HepG2 (cell line): ENCODE data around the gene OVAAL.

Experiments
- CEBPB ChIP-seq: IDR thresholded peaks from 2 replicates; pipeline ENCODE4 v1.6.1; 2011; ENCODE audit warnings: low read depth, low read length, improper control_type of control experiment, borderline replicate concordance
- EP300 ChIP-seq, 3 experiments: sonication (generic) in 1 of 3; formaldehyde crosslinking in 1 of 3; IDR thresholded peaks; 2 replicates each; pipeline versions ENCODE4 v1.5.1 to v1.6.1; 2011 to 2020; ENCODE audit warnings: low read depth in 2 of 3, low read length in 2 of 3, borderline replicate concordance in 1 of 3, improper control_type of control experiment in 1 of 3, mild to moderate bottlenecking in 1 of 3, missing genetic modification reagents in 1 of 3, moderate library complexity in 1 of 3
- FOXJ3 ChIP-seq: sonication (generic); formaldehyde crosslinking; IDR thresholded peaks from 2 replicates; pipeline ENCODE4 v1.4.0; 2020; ENCODE audit warnings: missing genetic modification reagents, mild to moderate bottlenecking, borderline replicate concordance
- HMG20B ChIP-seq: conservative IDR thresholded peaks from 2 replicates; pipeline ENCODE4 v1.6.1; 2016; ENCODE audit warnings: missing genetic modification reagents, missing compliant biosample characterization
- HOMEZ ChIP-seq: IDR thresholded peaks from 2 replicates; pipeline ENCODE4 v1.6.1; 2016; ENCODE audit warnings: low read depth
- PBX3 ChIP-seq: sonication (generic); formaldehyde crosslinking; IDR thresholded peaks from 2 replicates; pipeline ENCODE4 v1.8.1; 2023; ENCODE audit warnings: missing genetic modification reagents, inconsistent platforms, borderline replicate concordance
- SP1 ChIP-seq, 2 experiments: fragments of 450-650 bp in 1 of 2; sonication (generic) in 1 of 2; formaldehyde crosslinking in 1 of 2; IDR thresholded peaks; 2 replicates each; pipeline versions ENCODE4 v1.4.0 to v1.6.1; 2016 to 2020; ENCODE audit warnings: missing genetic modification reagents in 1 of 2
- YY1 ChIP-seq: IDR thresholded peaks from 2 replicates; pipeline ENCODE4 v1.6.1; 2011; ENCODE audit warnings: low read length, low read depth, moderate library complexity, mild to moderate bottlenecking; ENCODE audit not compliant: insufficient read depth, insufficient replicate concordance
- ZNF282 ChIP-seq: fragments of 450-650 bp; IDR thresholded peaks from 2 replicates; pipeline ENCODE4 v1.6.1; 2018; ENCODE audit not compliant: partially characterized antibody
- ZNF326 ChIP-seq: sonication (generic); formaldehyde crosslinking; IDR thresholded peaks from 2 replicates; pipeline ENCODE4 v1.4.0; 2020; ENCODE audit warnings: missing genetic modification reagents, borderline replicate concordance
- ZNF513 ChIP-seq: sonication (generic); formaldehyde crosslinking; conservative IDR thresholded peaks from 2 replicates; pipeline ENCODE4 v1.5.0; 2020; ENCODE audit warnings: missing genetic modification reagents
- ZNF549 ChIP-seq: sonication (generic); formaldehyde crosslinking; IDR thresholded peaks from 2 replicates; pipeline ENCODE4 v1.5.0; 2020; ENCODE audit warnings: missing genetic modification reagents
- TF ChIP-seq, protein P1 (sequence below): sonication (generic); formaldehyde crosslinking; IDR thresholded peaks from 2 replicates; pipeline ENCODE4 v1.5.0; 2020; ENCODE audit warnings: mild to moderate bottlenecking, missing genetic modification reagents, moderate library complexity
- TF ChIP-seq, protein P2 (sequence below): sonication (generic); formaldehyde crosslinking; IDR thresholded peaks from 2 replicates; pipeline ENCODE4 v1.4.0; 2020; ENCODE audit warnings: missing genetic modification reagents

DNA sequence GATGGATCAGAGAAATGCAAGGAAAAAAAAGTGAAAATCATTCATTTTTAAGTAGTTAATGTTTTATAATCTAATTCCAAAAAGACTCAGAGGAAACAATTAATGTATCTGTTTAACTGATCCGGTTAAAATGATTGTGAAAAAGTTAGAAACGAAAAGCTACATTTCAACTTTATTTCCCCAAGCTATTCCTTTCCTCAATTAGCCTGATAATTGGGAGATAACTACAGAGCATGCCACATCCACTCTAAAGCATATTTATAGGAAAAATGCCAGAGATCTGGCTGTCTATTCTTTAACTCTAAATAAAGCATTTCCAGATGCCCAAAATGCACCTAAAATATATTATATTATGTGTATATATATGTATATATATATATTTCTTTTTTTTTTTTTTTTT, 37.2 kb downstream of the OVAAL start:
- TF ChIP-seq, protein P1, sequence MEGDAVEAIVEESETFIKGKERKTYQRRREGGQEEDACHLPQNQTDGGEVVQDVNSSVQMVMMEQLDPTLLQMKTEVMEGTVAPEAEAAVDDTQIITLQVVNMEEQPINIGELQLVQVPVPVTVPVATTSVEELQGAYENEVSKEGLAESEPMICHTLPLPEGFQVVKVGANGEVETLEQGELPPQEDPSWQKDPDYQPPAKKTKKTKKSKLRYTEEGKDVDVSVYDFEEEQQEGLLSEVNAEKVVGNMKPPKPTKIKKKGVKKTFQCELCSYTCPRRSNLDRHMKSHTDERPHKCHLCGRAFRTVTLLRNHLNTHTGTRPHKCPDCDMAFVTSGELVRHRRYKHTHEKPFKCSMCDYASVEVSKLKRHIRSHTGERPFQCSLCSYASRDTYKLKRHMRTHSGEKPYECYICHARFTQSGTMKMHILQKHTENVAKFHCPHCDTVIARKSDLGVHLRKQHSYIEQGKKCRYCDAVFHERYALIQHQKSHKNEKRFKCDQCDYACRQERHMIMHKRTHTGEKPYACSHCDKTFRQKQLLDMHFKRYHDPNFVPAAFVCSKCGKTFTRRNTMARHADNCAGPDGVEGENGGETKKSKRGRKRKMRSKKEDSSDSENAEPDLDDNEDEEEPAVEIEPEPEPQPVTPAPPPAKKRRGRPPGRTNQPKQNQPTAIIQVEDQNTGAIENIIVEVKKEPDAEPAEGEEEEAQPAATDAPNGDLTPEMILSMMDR (CRISPR knock-in tag), result no peak
- no peak for TF ChIP-seq FOXJ3 (CRISPR knock-in tag)
- TF ChIP-seq ZNF282, result no peak
- TF ChIP-seq HOMEZ (CRISPR knock-in tag), result no peak
- no peak for TF ChIP-seq EP300 (IDR thresholded peaks at IDR 0.05; ENCODE audit: low read depth in 2 of 2, low read length in 2 of 2)
- no peak for TF ChIP-seq EP300 (CRISPR knock-in tag; IDR thresholded peaks at IDR 0.05; ENCODE audit: borderline replicate concordance)
- TF ChIP-seq ZNF549, result no peak
- TF ChIP-seq HMG20B, result no peak
- no peak for TF ChIP-seq ZNF326
- no peak for TF ChIP-seq ZNF513 (CRISPR knock-in tag)
- TF ChIP-seq YY1, result no peak
- TF ChIP-seq, protein P2, sequence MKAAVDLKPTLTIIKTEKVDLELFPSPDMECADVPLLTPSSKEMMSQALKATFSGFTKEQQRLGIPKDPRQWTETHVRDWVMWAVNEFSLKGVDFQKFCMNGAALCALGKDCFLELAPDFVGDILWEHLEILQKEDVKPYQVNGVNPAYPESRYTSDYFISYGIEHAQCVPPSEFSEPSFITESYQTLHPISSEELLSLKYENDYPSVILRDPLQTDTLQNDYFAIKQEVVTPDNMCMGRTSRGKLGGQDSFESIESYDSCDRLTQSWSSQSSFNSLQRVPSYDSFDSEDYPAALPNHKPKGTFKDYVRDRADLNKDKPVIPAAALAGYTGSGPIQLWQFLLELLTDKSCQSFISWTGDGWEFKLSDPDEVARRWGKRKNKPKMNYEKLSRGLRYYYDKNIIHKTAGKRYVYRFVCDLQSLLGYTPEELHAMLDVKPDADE, result no peak
- no peak for TF ChIP-seq PBX3 (CRISPR knock-in tag)
- no peak for TF ChIP-seq SP1 (IDR thresholded peaks at IDR 0.05)
- no peak for TF ChIP-seq SP1 (CRISPR knock-in tag; IDR thresholded peaks at IDR 0.05)
- no peak for TF ChIP-seq CEBPB
